Endometrial microvascular endothelial cells (primary cell): ENCODE measurements around the gene ZNHIT1. TPM values are rescaled to one million over a fixed set of nuclear protein-coding genes. Genes with fewer than 3 reads are reported as not detected.
"Not testable (repeated sequence)": the region's sequence is repeated elsewhere in the genome, so short reads cannot be mapped to it uniquely, and the experiment has no call there.

Experiments
- in situ Hi-C: cut with HindIII; loops from 2 replicates; pipeline ENCODE4 v1.10.0; 2017; ENCODE audit warnings: low sequenced_read_pairs, low pct_unique_long_range_greater_than_20kb; ENCODE audit errors: inconsistent ontology term
- total RNA-seq: library from RNA; depleted of rRNA; stranded (reverse); fragments of >200 nt; gene quantifications from one replicate; pipeline ENCODE4 v1.2.3, GENCODE V29; 2015; ENCODE audit errors: inconsistent ontology term

ZNHIT1 gene
- total RNA-seq, 1 donor from 2014 or later = 185 TPM

DNA sequence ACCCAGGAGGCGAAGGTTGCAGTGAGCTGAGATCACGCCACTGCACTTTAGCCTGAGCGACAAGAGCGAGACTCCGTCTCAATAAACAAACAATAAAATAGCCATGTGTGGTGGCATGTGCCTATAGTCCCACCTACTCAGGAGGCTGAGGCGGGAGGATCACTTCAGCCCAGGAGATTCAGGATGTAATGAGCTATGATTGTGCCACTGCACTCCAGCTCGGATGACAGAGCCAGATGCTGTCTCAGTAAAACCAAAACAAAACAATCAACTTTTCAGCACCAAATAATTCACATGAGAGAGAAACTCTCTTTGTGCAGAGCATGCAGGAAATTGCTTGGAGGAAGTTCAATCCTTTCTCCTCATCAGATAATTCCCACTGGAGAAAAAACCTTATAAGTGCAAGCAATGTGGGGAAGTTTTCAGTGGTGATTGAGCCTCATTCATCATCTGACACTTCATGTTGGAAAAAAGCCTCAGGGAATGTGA, 40.3 kb downstream of the ZNHIT1 start:
- in situ Hi-C loops = no loop called here

DNA sequence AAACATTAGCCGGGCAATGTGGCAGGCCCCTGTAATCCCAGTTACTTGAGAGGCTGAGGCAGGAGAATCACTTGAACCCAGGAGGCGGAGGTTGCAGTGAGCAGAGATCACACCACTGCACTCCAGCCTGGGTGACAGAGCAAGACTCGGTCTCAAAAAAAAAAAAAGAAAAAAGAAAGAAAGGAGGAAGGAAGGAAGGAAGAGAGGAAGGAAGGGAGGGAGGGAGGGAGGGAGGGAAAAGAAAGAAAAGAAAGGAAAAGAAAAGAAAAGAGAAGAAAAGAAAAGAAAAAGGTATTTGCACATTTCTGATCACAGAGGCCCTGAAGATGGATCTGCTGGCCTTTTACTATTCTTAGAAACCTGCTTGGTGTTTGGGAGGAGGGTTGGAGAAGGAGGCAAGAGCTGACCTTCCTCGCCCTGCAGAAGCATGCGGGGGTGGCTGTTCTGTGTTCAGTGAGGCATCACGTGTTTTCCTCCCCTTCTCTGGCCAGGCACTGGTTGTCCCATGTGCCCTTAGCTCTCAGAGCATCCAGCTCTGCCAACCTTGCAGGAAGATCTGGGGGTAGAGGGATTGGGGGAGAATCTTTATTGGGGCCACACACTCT, 46.2 kb downstream of the ZNHIT1 start:
- in situ Hi-C loops = not testable (repeated sequence)

DNA sequence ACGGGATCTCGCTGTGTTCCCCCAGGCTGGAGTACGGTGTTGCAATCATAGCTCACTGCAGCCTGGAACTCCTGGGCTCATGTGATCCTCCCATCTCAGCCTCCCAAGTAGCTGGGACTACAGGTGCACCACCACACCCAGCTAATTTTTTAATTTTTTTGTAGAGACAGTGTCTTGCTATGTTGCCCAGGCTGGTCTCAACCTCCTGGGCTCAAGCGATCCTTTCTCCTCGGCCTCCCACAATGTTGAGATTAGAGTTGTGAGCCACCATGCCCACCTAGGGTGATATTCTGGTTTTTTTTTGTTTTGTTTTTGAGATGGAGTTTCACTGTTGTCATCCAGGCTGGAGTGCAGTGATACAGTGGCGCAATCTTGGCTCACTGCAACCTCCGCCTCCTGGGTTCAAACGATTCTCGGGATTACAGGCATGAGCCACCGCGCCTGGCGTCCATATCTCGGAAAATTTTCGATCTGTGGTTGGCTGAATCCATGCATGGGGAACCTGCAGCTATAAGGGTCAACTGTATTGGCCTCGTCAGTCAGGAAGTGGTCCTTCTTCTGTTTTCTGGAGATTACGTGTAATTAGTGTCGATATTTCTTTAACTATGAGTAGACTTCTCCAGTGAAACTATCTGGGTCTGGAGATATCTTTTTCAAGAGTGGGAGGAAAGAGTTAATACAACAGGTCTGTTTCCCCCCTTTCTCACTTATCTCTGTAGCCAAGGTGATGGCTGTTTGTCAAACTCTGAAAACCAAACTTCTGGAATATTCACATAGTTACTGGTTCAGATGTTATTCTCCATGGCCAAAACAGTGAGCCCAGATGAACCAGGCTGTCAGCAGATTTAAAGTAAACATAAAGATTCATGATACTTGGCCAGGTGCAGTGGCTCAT, 47.9 kb downstream of the ZNHIT1 start:
- in situ Hi-C loops = no loop called here

- in situ Hi-C loops = no loop called here
Measured at GRCh38 chr7:101269664-101270063, 51.7 kb downstream of the ZNHIT1 start.

DNA sequence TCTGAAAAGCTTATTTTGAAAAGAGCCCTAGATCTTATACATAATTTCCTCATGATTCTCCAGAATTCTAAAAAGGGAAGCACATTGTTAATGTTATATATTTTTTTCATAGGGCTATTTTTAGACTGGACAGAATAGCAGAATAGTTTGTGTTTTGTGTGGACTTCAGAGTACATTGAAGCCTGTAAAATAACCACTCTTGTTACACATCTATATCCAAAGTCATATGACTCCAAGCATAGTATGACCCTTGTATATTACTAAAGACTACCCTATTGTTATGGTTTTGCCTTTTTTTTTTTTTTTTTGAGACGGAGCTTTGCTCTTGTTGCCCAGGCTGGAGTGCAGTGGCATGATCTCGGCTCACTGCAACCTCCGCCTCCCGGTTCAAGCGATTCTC, 53.1 kb downstream of the ZNHIT1 start:
- in situ Hi-C loops = no loop called here

DNA sequence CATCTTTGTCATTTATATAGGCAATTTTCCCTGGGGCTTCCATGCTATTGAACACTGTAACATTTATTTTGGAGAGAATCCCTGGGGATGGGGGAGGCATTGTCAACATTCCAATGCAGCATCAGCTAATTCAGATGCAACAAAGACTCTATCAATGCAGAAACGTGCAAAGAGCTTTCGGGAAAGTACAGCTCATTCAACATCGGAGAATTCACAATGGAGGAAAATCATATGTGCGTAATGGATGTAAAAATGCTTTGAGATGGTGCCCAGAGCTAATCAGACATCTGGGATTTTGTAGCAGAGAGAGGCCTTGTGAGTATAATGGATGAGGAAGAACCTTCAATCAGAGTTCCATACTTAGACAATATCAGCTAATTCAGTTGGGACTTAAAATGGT, 55.2 kb downstream of the ZNHIT1 start:
- in situ Hi-C loops = no loop called here

Other genes with a start within 250 kb of the ZNHIT1 start
- not detected for gene MUC12, start 248.6 kb upstream of the ZNHIT1 start, total RNA-seq
- gene MUC17, start 198.1 kb upstream of the ZNHIT1 start, total RNA-seq = not detected
- gene TRIM56, start 132.7 kb upstream of the ZNHIT1 start, total RNA-seq = 13.9 TPM
- gene SERPINE1, start 91.1 kb upstream of the ZNHIT1 start, total RNA-seq = 2,363 TPM
- gene AP1S1, start 63.7 kb upstream of the ZNHIT1 start, total RNA-seq = 248 TPM
- not detected for gene VGF, start 52.6 kb upstream of the ZNHIT1 start, total RNA-seq
- not detected for gene NAT16, start 37.9 kb upstream of the ZNHIT1 start, total RNA-seq
- not detected for gene MOGAT3, start 17.1 kb upstream of the ZNHIT1 start, total RNA-seq
- gene PLOD3, start 584 bp upstream of the ZNHIT1 start, total RNA-seq = 109 TPM
- 4.4 TPM for gene CLDN15, start 19.6 kb downstream of the ZNHIT1 start, total RNA-seq
- gene FIS1, start 26.9 kb downstream of the ZNHIT1 start, total RNA-seq = 240 TPM
- gene IFT22, start 103.6 kb downstream of the ZNHIT1 start, total RNA-seq = 30.7 TPM
- not detected for gene COL26A1, start 144.7 kb downstream of the ZNHIT1 start, total RNA-seq